GM12892 (cell line): ENCODE measurements around the gene ZMIZ1.

Experiments
- DNase-seq: peaks from one replicate; pipeline ENCODE4 v3.0.0; 2011; ENCODE audit not compliant: insufficient read length
- FAIRE-seq: peaks from 2 replicates; lab custom pipeline; 2011; peaks lifted over from hg19 to GRCh38; lab: Jason Lieb, UNC
- POLR2A ChIP-seq: IDR thresholded peaks from 2 replicates; pipeline ENCODE4 v1.6.1; 2011; ENCODE audit warnings: low read depth, low read length, control low read depth
- POLR2AphosphoS5 ChIP-seq: IDR thresholded peaks from 2 replicates; pipeline ENCODE4 v1.6.1; 2011; ENCODE audit warnings: low read depth, low read length, control low read depth
- TAF1 ChIP-seq: IDR thresholded peaks from 2 replicates; pipeline ENCODE4 v1.6.1; 2011; ENCODE audit warnings: low read depth, mild to moderate bottlenecking, control low read depth, low read length, borderline replicate concordance

ZMIZ1 gene

GRCh38 chr10:79295563-79295962, 226.8 kb downstream of the ZMIZ1 start:
- TF ChIP-seq POLR2A: no peak
- no peak for TF ChIP-seq TAF1
- no peak for TF ChIP-seq POLR2AphosphoS5
- FAIRE-seq: no peak
- no peak for DNase-seq

- TF ChIP-seq POLR2AphosphoS5 (no peak), POLR2A (no peak), TAF1 (no peak)
- DNase-seq (no peak), FAIRE-seq (no peak)
Observed at GRCh38 chr10:79296431-79296830, 227.7 kb downstream of the ZMIZ1 start.

GRCh38 chr10:79298403-79299244, 229.9 kb downstream of the ZMIZ1 start:
- FAIRE-seq (no peak), DNase-seq (no peak)
- no peak for TF ChIP-seq TAF1
- TF ChIP-seq POLR2A: no peak
- no peak for TF ChIP-seq POLR2AphosphoS5

- DNase-seq (no peak), FAIRE-seq (no peak)
- TF ChIP-seq TAF1 (no peak), POLR2AphosphoS5 (no peak), POLR2A (no peak)
Observed at GRCh38 chr10:79299397-79300241, 230.9 kb downstream of the ZMIZ1 start.

- FAIRE-seq (no peak), DNase-seq (no peak)
- TF ChIP-seq TAF1: no peak
- TF ChIP-seq POLR2AphosphoS5: no peak
- no peak for TF ChIP-seq POLR2A
Observed at GRCh38 chr10:79300711-79301110, 231.9 kb downstream of the ZMIZ1 start.

- TF ChIP-seq POLR2AphosphoS5: no peak
- TF ChIP-seq POLR2A: no peak
- TF ChIP-seq TAF1: no peak
- no peak for FAIRE-seq
- DNase-seq: no peak
Observed at GRCh38 chr10:79301754-79302530, 233.2 kb downstream of the ZMIZ1 start.

GRCh38 chr10:79303631-79304478, 235.1 kb downstream of the ZMIZ1 start:
- FAIRE-seq (no peak), DNase-seq (no peak)
- TF ChIP-seq POLR2A: no peak
- TF ChIP-seq POLR2AphosphoS5: no peak
- no peak for TF ChIP-seq TAF1

- DNase-seq (no peak), FAIRE-seq (no peak)
- TF ChIP-seq TAF1 (no peak), POLR2A (no peak), POLR2AphosphoS5 (no peak)
Observed at GRCh38 chr10:79304479-79305087, 235.8 kb downstream of the ZMIZ1 start.

- FAIRE-seq: no peak
- no peak for DNase-seq
- no peak for TF ChIP-seq TAF1
- no peak for TF ChIP-seq POLR2AphosphoS5
- TF ChIP-seq POLR2A: no peak
Observed at GRCh38 chr10:79305515-79305914, 236.7 kb downstream of the ZMIZ1 start.

GRCh38 chr10:79305988-79306387, 237.2 kb downstream of the ZMIZ1 start:
- TF ChIP-seq POLR2A (no peak), TAF1 (no peak), POLR2AphosphoS5 (no peak)
- no peak for FAIRE-seq

More at GRCh38 chr10:79305988-79306387, 237.2 kb downstream of the ZMIZ1 start:
- no peak for DNase-seq
